Activated CD4-positive, alpha-beta T cell treated with anti-CD3 and anti-CD28 coated beads for 48 hours (primary cell): Measurements from ENCODE around the gene RELCH.

Experiments
- DNase-seq: peaks from one replicate; pipeline ENCODE4 v3.0.0-alpha.2; 2020

RELCH gene

GRCh38 chr18:62196980-62197379, 9.9 kb downstream of the RELCH start:
- no peak for DNase-seq

GRCh38 chr18:62198259-62198658, 11.2 kb downstream of the RELCH start:
- DNase-seq, result no peak

DNA sequence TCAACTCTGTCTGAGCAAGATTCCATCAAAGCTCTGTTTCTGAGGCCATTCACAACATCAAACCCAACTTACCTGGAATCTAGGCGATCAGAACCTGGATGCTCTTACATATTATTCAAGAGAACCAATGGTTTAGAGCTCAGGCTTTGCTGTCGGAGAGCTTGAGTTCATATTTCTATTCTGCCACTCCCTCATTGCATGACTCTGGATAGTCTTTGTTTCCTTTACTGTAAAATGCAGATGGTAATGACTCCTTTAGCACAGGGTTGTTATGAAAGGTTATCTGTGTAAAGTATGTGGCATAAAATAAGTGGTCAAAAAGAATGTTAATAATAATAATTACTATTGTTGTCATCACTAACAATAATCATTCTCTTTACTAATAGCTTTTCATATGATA, 12.6 kb downstream of the RELCH start:
- DNase-seq, result no peak

GRCh38 chr18:62200121-62200914, 13.3 kb downstream of the RELCH start:
- no peak for DNase-seq

DNA sequence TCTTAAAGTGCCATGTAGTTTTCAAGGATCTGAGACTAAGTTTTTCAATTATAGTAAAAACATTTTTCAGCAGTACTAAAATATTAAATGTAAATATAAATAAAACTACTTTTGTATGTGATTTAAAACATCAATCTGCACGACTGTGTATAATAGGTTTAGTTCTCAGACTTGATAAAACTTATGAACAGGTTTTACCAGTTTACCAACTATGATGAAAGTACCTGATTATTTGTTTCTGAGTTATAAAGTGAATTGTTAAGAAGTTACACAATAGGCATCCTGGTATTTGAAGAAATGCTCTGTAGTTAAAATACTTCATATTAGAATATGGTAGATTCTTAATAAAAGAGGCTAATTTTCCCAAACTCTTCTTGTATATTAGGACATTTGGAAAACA, 14.8 kb downstream of the RELCH start:
- DNase-seq, result no peak

DNA sequence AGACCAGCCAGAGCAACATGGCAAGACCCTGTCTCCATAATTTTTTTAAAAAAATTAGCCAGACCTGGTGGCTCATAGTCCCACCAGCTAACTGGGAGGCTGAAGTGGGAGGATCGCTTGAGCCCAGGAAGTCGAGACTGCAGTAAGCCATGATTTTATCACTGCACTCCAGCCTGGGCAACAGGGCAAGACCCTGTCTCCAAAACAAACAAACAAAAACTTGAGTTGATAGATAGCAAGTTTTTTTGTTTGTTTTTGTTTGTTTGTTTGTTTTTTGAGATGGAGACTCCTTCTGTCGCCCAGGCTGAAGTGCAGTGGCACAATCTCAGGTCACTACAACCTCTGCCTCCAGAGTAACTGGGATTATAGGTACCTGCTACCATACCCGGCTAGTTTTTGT, 18.8 kb downstream of the RELCH start:
- DNase-seq, result no peak

- DNase-seq, result no peak
Measured at GRCh38 chr18:62206593-62206992, 19.5 kb downstream of the RELCH start.

DNA sequence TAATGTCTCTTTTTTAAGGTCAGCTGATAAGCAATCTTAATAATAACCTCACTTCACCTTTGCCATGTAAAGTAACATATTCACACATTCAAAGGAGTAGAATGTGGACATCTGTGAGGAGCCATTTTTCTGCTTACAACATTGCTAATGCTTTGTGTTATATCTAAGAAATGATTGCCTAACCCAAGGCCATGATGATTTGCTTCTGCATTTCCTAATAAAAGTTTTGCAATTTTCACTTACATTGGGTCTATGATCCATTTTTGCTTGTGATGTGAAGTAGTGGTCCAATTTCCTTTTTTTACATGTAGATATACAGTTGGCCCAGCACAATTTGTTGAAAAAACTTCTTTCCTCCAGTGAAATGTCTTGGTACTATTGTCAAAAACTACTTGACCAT, 22.0 kb downstream of the RELCH start:
- DNase-seq, result no peak

GRCh38 chr18:62210138-62210537, 23.1 kb downstream of the RELCH start:
- DNase-seq, result no peak

GRCh38 chr18:62211325-62211828, 24.3 kb downstream of the RELCH start:
- no peak for DNase-seq

- no peak for DNase-seq
Measured at GRCh38 chr18:62214790-62215189, 27.7 kb downstream of the RELCH start.

DNA sequence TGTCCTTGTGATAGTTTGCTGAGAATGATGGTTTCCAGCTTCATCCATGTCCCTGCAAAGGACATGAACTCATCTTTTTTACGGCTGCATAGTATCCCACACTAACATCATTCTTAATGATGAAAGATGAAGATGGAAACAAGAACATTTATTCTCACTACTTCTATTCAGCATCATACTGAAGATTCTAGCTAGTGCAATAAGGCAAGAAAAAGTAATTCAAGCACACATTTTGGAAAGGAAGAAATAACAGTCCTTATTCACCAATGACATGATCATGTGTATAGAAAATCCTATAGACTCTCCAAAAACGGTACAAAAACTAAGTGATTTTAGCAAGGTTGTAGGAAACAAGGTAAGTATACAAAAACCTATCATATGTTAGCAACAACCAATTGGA, 37.2 kb downstream of the RELCH start:
- no peak for DNase-seq

DNA sequence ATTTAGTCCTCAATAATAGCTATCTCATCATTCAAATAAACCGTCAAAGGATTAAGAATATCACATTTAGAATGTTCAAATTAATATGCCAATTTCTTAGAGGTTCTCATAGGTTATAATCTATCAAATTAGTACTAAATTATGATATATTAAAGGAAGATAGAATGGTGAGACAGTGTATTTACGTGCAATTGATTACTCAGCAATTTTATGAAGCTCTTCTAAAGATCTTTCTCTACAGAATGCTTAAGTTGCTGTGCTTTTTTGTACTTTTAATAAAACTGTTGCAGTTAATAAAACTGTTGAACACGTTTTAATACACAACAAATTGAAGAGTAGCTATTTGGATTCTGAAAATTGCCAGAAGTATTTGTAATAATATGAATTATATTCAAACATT, 39.0 kb downstream of the RELCH start:
- DNase-seq, result no peak

DNA sequence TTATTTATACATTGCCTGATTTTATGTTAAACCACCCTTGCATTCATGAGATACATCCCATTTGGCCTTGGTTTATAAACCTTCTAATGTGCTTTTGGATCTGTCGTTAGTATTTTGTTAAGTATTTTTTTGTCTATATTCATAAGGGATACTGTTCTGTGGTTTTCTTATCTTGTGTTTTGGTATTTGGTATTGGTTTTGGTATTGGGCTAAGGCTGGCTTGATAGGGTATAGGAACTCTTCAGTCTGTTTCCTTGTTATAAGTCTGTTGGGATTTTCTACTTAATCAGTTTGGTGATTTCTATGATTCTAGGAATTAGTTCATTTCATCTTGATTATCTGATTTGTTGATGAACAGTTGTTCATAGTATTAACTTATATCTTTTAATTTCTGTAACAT, 49.2 kb downstream of the RELCH start:
- DNase-seq, result no peak

- DNase-seq, result no peak
Measured at GRCh38 chr18:62239475-62239874, 52.4 kb downstream of the RELCH start.

DNA sequence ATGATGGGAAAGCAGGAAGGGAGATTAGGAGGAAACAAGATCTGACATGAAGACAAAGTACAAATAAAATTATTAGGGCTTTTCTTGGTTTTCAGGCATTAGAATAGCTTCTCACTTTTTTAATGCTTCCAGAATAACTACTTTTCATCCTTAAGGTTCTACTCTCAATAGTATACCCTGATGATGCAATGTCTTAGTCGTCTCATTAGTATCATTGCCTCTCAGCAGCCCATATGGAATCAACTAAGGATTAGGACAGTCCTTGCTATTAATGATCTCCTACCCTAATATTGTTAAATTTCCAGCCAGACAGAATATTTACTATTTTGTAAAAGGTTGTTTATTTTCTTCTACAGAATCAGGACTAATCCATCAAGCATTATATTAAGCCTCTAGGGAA, 55.9 kb downstream of the RELCH start:
- no peak for DNase-seq

DNA sequence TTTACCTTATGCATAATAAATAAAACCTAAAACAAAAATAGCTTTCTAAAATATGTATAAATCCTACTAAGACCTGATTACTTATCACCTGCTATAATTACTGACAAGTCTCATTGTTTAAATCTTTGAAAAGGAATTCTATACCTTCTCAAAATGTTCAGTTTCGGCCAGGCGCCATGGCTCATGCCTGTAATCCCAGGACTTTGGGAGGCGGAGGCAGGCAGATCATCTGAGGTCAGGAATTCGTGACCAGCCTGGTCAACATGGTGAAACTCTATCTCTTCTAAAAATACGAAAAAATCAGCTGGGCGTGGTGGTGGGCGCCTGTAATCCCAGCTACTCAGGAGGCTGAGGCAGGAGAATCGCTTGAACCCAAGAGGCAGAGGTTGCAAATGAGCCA, 58.1 kb downstream of the RELCH start:
- DNase-seq, result no peak

DNA sequence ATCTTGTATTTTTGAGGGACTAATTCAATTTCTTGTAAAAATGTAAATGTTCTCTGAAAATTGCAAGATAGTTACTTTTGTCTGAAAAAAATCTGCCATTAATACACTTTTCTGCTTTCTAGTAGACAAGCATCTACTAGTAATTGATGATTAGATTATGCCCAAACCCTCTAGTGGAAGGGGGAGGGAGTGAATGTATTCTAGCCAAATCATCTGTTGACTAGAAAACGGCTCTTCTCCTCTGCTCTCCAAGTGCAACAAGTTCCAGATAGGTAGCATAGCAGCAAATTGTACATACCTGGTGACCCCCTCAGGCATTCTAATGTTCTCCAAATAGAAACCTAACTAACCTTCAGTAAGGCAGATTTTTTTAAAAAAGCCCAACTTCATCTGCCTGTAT, 58.6 kb downstream of the RELCH start:
- no peak for DNase-seq

- no peak for DNase-seq
Measured at GRCh38 chr18:62248313-62248712, 61.3 kb downstream of the RELCH start.

DNA sequence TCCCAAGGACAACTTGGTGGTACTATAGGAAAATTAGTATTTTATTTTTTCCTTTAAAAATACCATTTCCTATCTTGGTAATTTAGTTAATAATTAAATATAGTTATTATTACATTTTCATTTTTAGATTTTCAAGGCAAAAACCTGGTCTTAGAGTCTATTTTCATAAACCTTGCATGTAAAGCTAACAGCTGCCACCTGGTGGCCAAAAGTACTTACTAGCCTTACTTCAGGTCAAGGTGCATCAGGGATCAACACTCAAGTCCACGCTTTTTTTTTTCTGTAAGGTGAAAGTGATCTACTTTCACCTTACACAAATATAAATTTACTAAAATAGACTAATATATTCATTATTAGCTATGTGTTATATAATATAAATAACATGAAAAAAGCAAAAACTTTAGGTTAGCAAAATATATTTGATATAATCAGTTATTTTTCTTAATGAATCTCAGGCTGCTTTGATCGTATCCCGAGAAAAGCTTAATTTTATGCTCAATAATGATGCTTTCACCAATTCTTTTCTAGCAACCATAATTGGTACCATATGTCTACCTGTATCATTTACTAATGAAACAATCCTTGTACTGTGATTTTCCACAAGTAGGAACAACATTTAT, 62.5 kb downstream of the RELCH start:
- DNase-seq, result peak; percentile 85

- no peak for DNase-seq
Measured at GRCh38 chr18:62250475-62250874, 63.4 kb downstream of the RELCH start.

GRCh38 chr18:62258093-62258492, 71.0 kb downstream of the RELCH start:
- DNase-seq, result no peak

- no peak for DNase-seq
Measured at GRCh38 chr18:62258616-62259015, 71.6 kb downstream of the RELCH start.

DNA sequence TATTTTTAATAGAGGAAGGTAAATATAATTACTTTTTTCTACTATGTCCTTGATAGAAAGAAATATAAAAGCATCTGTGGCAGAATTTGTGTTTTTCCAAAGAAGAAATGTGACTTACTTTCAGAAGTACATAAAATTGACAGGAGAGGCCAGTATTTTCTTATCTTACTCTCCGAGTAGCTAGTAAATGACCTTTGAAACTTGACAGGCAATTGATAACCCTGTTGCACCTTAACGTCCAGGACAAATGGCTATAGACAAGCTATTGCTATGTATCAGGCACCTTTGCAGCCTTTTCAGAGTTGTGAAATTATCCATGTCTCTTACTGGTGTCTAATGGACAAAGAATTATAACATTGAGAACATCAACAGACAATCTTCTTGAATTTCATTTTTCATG, 75.0 kb downstream of the RELCH start:
- no peak for DNase-seq

GRCh38 chr18:62264984-62265383, 77.9 kb downstream of the RELCH start:
- no peak for DNase-seq
